IMR-90 (cell line): ENCODE results near the gene ALG1. TPM values are rescaled to one million over a fixed set of nuclear protein-coding genes. Genes with fewer than 3 reads are reported as not detected.

Source experiments
- ATAC-seq: fragments of 200-7000 bp; cut with Tn5 transposase; 2 replicates; pipeline ENCODE4 v1.9.1; 2020; ENCODE audit warnings: low read depth, mild to moderate bottlenecking, moderate library complexity
- BruUV-seq: library from RNA; stranded (reverse); fragments of 400-500 nt; replicated peaks from 2 replicates; lab custom pipeline; 2021; lab: Mats Ljungman, UMichigan
- CTCF ChIA-PET: fragments of 300-600 bp; formaldehyde crosslinking; extraction: SDS; loops from one replicate; lab custom pipeline; 2021; ENCODE audit warnings: antibody characterized with exemption; lab: Yijun Ruan, JAX
- POLR2A ChIA-PET: fragments of 300-600 bp; sonication (Branson Sonifier 250); formaldehyde crosslinking; loops from one replicate; lab custom pipeline; 2022; ENCODE audit warnings: antibody characterized with exemption; ENCODE audit not compliant: unreplicated experiment; lab: Charles Lee
- DNase-seq: peaks from one replicate; pipeline ENCODE4 v3.0.0; 2013
- H2AFZ ChIP-seq: replicated peaks from 2 replicates; pipeline ENCODE3; 2013; ENCODE audit warnings: low read length, mild to moderate bottlenecking; ENCODE audit not compliant: poor library complexity
- H2AK5ac ChIP-seq: 2 replicates; pipeline ENCODE4 v1.6.1; 2013; ENCODE audit warnings: low read depth, low read length, inconsistent platforms
- H2AK9ac ChIP-seq: replicated peaks from 2 replicates; pipeline ENCODE3; 2013; ENCODE audit warnings: mild to moderate bottlenecking, low read depth, low read length, moderate library complexity; ENCODE audit not compliant: poor library complexity
- H2BK120ac ChIP-seq: 2 replicates; pipeline ENCODE4 v1.6.1; 2013; ENCODE audit warnings: low read depth, low read length, inconsistent platforms
- H2BK15ac ChIP-seq: 3 replicates; pipeline ENCODE4 v1.6.1; 2013; ENCODE audit warnings: low read depth, low read length, inconsistent platforms
- H2BK20ac ChIP-seq: 2 replicates; pipeline ENCODE4 v1.6.1; 2013; ENCODE audit warnings: low read depth, mild to moderate bottlenecking, inconsistent platforms, low read length, moderate library complexity
- H2BK5ac ChIP-seq: 2 replicates; pipeline ENCODE4 v1.6.1; 2013; ENCODE audit warnings: mild to moderate bottlenecking, low read depth, low read length, inconsistent platforms; ENCODE audit not compliant: poor library complexity, severe bottlenecking
- H3K14ac ChIP-seq: replicated peaks from 2 replicates; pipeline ENCODE4 v1.6.1; 2013; ENCODE audit warnings: low read depth, low read length, inconsistent platforms
- H3K18ac ChIP-seq: 2 replicates; pipeline ENCODE4 v1.6.1; 2013; ENCODE audit warnings: low read depth, low read length, control low read depth
- H3K23ac ChIP-seq: 2 replicates; pipeline ENCODE4 v1.6.1; 2013; ENCODE audit warnings: low read depth, low read length, inconsistent platforms
- H3K27ac ChIP-seq: 2 replicates; pipeline ENCODE4 v1.5.1; 2013; ENCODE audit warnings: mild to moderate bottlenecking, control low read depth, low read length; ENCODE audit not compliant: insufficient read depth
- H3K27me3 ChIP-seq: 2 replicates; pipeline ENCODE4 v1.6.1; 2013; ENCODE audit warnings: low read length; ENCODE audit not compliant: control insufficient read depth, insufficient read depth
- H3K36me3 ChIP-seq: 2 replicates; pipeline ENCODE4 v1.6.1; 2013; ENCODE audit warnings: low read length, mixed read lengths; ENCODE audit not compliant: control insufficient read depth, insufficient read depth
- H3K4ac ChIP-seq: 2 replicates; pipeline ENCODE4 v1.6.1; 2013; ENCODE audit warnings: low read depth, low read length, inconsistent platforms
- H3K4me1 ChIP-seq: 2 replicates; pipeline ENCODE4 v1.6.1; 2013; ENCODE audit warnings: low read length, mixed read lengths; ENCODE audit not compliant: control insufficient read depth, insufficient read depth
- H3K4me2 ChIP-seq: 2 replicates; pipeline ENCODE4 v1.6.1; 2013; ENCODE audit warnings: low read depth, mild to moderate bottlenecking, control low read depth, low read length, moderate library complexity
- H3K4me3 ChIP-seq: 2 replicates; pipeline ENCODE4 v1.5.1; 2013; ENCODE audit warnings: low read depth, mild to moderate bottlenecking, control low read depth, low read length, moderate library complexity; ENCODE audit not compliant: insufficient read depth
- H3K56ac ChIP-seq: 2 replicates; pipeline ENCODE4 v1.6.1; 2013; ENCODE audit warnings: low read length, inconsistent platforms; ENCODE audit not compliant: insufficient read depth; ENCODE audit errors: extremely low read depth
- H3K79me1 ChIP-seq, 2 experiments: 2 replicates each; pipeline ENCODE4 v1.6.1; 2013; ENCODE audit warnings: low read length in 2 of 2, inconsistent platforms in 1 of 2, low read depth in 1 of 2
- H3K9ac ChIP-seq: 2 replicates; pipeline ENCODE4 v1.6.1; 2013; ENCODE audit warnings: low read depth, low read length, control low read depth
- H3K9me1 ChIP-seq: 2 replicates; pipeline ENCODE4 v1.6.1; 2013; ENCODE audit warnings: low read length, inconsistent platforms; ENCODE audit not compliant: insufficient read depth
- H3K9me3 ChIP-seq: 2 replicates; pipeline ENCODE4 v1.6.1; 2013; ENCODE audit warnings: low read length; ENCODE audit not compliant: control insufficient read depth, insufficient read depth
- H4K20me1 ChIP-seq: 2 replicates; pipeline ENCODE4 v1.6.1; 2013; ENCODE audit warnings: low read length, inconsistent platforms; ENCODE audit not compliant: insufficient read depth
- H4K5ac ChIP-seq: 2 replicates; pipeline ENCODE4 v1.6.1; 2013; ENCODE audit warnings: mild to moderate bottlenecking, low read depth, low read length, control low read depth
- H4K8ac ChIP-seq, 2 experiments: 2 replicates each; pipeline ENCODE4 v1.6.1; 2013; ENCODE audit warnings: low read depth in 2 of 2, low read length in 2 of 2, control low read depth in 1 of 2, inconsistent platforms in 1 of 2
- H4K91ac ChIP-seq: 2 replicates; pipeline ENCODE4 v1.6.1; 2013; ENCODE audit warnings: low read depth, low read length, inconsistent platforms; ENCODE audit not compliant: insufficient read depth
- BHLHE40 ChIP-seq: fragments of 150-350 bp; IDR thresholded peaks from 2 replicates; pipeline ENCODE4 v1.6.1; 2016; ENCODE audit warnings: mild to moderate bottlenecking, low read depth, low read length
- CHD1 ChIP-seq: IDR thresholded peaks from 2 replicates; pipeline ENCODE4 v1.6.1; 2012; ENCODE audit warnings: low read depth, low read length, improper control_type of control experiment
- FOS ChIP-seq: fragments of 150-350 bp; IDR thresholded peaks from 2 replicates; pipeline ENCODE4 v1.6.1; 2016; ENCODE audit warnings: low read depth, low read length
- MAFK ChIP-seq: IDR thresholded peaks from 2 replicates; pipeline ENCODE4 v1.6.1; 2012; ENCODE audit warnings: low read depth, low read length, improper control_type of control experiment
- MAZ ChIP-seq: IDR thresholded peaks from 2 replicates; pipeline ENCODE4 v1.6.1; 2012; ENCODE audit warnings: low read depth, mild to moderate bottlenecking, low read length, improper control_type of control experiment, moderate library complexity, borderline replicate concordance
- MXI1 ChIP-seq: IDR thresholded peaks from 2 replicates; pipeline ENCODE4 v1.6.1; 2012; ENCODE audit warnings: low read depth, mild to moderate bottlenecking, low read length, moderate library complexity, borderline replicate concordance
- NFE2L2 ChIP-seq: fragments of 150-350 bp; IDR thresholded peaks from 2 replicates; pipeline ENCODE4 v1.6.1; 2016; ENCODE audit warnings: low read depth, mild to moderate bottlenecking, low read length
- POLR2A ChIP-seq: IDR thresholded peaks from 2 replicates; pipeline ENCODE4 v1.6.1; 2012; ENCODE audit warnings: mild to moderate bottlenecking, low read depth, low read length
- RAD21 ChIP-seq: IDR thresholded peaks from 2 replicates; pipeline ENCODE4 v1.6.1; 2012; ENCODE audit warnings: low read length, improper control_type of control experiment
- RCOR1 ChIP-seq: IDR thresholded peaks from 2 replicates; pipeline ENCODE4 v1.6.1; 2012; ENCODE audit warnings: mild to moderate bottlenecking, low read length, improper control_type of control experiment; ENCODE audit not compliant: insufficient replicate concordance
- RFX5 ChIP-seq: IDR thresholded peaks from 2 replicates; pipeline ENCODE4 v1.8.0; 2012; ENCODE audit warnings: low read depth, mild to moderate bottlenecking, low read length, moderate library complexity
- SMC3 ChIP-seq: fragments of 150-350 bp; IDR thresholded peaks from 2 replicates; pipeline ENCODE4 v1.6.1; 2016; ENCODE audit warnings: low read depth, mild to moderate bottlenecking, antibody characterized with exemption, low read length, moderate library complexity
- WGBS, 2 experiments: methylation state at CpG; one replicate each; pipeline versions ENCODE4 v1.1.5 to v1.1.7; 2013; ENCODE audit warnings: missing lambda C conversion rate in 2 of 2; ENCODE audit not compliant: insufficient read length in 1 of 2; ENCODE audit errors: extremely low coverage in 2 of 2; 5-methylcytosine and 5-hydroxymethylcytosine counted together
- dilution Hi-C: fragments of 300-500 bp; cut with HindIII; formaldehyde crosslinking; loops from one replicate; pipeline ENCODE4 v1.14.3; 2018; ENCODE audit warnings: low sequenced_read_pairs; ENCODE audit not compliant: unreplicated experiment
- in situ Hi-C: fragments of 300-500 bp; cut with MboI; formaldehyde crosslinking; loops from 3 replicates; pipeline ENCODE4 v1.14.3; 2019; ENCODE audit warnings: low sequenced_read_pairs, inconsistent platforms, mixed read lengths
- intact Hi-C: fragments of 100-400 bp; cut with micrococcal nuclease; formaldehyde crosslinking; loops from 2 replicates; pipeline ENCODE4 v1.10.0; 2022
- polyA plus RNA-seq, 3 experiments: library from polyadenylated mRNA; depleted of rRNA; stranded (reverse); fragments of >200 nt; gene quantifications; 2 replicates each; pipeline ENCODE4 v1.2.3, GENCODE V29; 2012; ENCODE audit warnings: low replicate concordance in 1 of 3
- total RNA-seq: library from RNA; depleted of rRNA; stranded (reverse); fragments of >200 nt; gene quantifications from 2 replicates; pipeline ENCODE4 v1.2.3, GENCODE V29; 2012
- TF ChIP-seq, protein P1 (sequence below): conservative IDR thresholded peaks from 2 replicates; pipeline ENCODE4 v1.5.1; 2012; ENCODE audit warnings: mild to moderate bottlenecking, low read depth, low read length, improper control_type of control experiment
- TF ChIP-seq, protein P2 (sequence below): fragments of 150-350 bp; IDR thresholded peaks from 2 replicates; pipeline ENCODE4 v1.6.1; 2016; ENCODE audit warnings: low read depth, mild to moderate bottlenecking, low read length, moderate library complexity, borderline replicate concordance

The ALG1 gene
- total and polyA plus RNA-seq, 2 of the 4 experiments (the other 2 are of a cell fraction) = 30.9 to 41.0 TPM

DNA sequence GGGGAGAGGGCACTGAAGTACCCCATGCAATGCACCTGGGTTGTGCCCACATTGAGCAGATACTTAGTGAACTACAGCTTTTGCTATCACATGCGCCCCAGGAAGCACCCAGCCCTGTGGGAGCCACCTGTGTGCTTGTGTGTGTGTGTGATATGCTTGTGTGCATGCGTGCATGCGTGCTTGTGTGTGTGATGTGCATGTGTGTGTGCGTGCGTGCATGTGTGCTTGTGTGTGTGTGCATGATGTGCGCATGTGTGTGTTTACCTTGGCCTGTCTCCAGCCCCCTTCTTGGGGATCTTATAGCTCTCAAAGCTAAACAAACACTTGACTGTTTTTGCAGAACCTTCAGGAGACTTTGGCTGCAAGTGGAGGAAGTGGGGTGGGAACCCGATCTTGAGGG is 6.7 kb upstream of the ALG1 start:
- no peak overlapping the region for H2BK20ac ChIP-seq
- H4K20me1 ChIP-seq = no peaks in the 10 kb centered on the region
- DNase-seq (peak; percentile 24), ATAC-seq (peak; percentile 31)
- no peaks in the 10 kb centered on the region for H3K9me3 ChIP-seq
- H3K14ac ChIP-seq = no peak overlapping the region
- H4K91ac ChIP-seq = no peak overlapping the region
- H3K9me1 ChIP-seq = peaks cover 3% of the 10 kb centered on the region; the same call in 1 of the 2 replicates
- in situ Hi-C loops = no loop called here
- H3K4me1 ChIP-seq = peaks cover 6% of the 10 kb centered on the region; the same call in 1 of the 2 replicates
- no peak overlapping the region for H3K4me3 ChIP-seq
- H2BK120ac ChIP-seq = no peak overlapping the region
- peak overlapping the region; percentile 63; the same call in 1 of the 2 replicates for H3K4me2 ChIP-seq
- BruUV-seq = no TSS peak
- no peak overlapping the region for H3K9ac ChIP-seq
- ChIA-PET CTCF (no interaction called here), POLR2A (no interaction called here)
- H3K56ac ChIP-seq = no peak overlapping the region
- H3K27ac ChIP-seq = no peak overlapping the region
- no peak overlapping the region for H2BK5ac ChIP-seq
- H3K4ac ChIP-seq = no peak overlapping the region
- H3K27me3 ChIP-seq = peaks cover 21% of the 10 kb centered on the region
- TF ChIP-seq CHD1 = no peak
- TF ChIP-seq MAZ = no peak
- TF ChIP-seq RAD21 = no peak
- no peak for TF ChIP-seq BHLHE40
- no peak for TF ChIP-seq RCOR1
- TF ChIP-seq NFE2L2 = no peak
- TF ChIP-seq POLR2A = no peak
- TF ChIP-seq, protein P1, sequence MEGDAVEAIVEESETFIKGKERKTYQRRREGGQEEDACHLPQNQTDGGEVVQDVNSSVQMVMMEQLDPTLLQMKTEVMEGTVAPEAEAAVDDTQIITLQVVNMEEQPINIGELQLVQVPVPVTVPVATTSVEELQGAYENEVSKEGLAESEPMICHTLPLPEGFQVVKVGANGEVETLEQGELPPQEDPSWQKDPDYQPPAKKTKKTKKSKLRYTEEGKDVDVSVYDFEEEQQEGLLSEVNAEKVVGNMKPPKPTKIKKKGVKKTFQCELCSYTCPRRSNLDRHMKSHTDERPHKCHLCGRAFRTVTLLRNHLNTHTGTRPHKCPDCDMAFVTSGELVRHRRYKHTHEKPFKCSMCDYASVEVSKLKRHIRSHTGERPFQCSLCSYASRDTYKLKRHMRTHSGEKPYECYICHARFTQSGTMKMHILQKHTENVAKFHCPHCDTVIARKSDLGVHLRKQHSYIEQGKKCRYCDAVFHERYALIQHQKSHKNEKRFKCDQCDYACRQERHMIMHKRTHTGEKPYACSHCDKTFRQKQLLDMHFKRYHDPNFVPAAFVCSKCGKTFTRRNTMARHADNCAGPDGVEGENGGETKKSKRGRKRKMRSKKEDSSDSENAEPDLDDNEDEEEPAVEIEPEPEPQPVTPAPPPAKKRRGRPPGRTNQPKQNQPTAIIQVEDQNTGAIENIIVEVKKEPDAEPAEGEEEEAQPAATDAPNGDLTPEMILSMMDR = no peak
- TF ChIP-seq MAFK = no peak
- TF ChIP-seq, protein P2, sequence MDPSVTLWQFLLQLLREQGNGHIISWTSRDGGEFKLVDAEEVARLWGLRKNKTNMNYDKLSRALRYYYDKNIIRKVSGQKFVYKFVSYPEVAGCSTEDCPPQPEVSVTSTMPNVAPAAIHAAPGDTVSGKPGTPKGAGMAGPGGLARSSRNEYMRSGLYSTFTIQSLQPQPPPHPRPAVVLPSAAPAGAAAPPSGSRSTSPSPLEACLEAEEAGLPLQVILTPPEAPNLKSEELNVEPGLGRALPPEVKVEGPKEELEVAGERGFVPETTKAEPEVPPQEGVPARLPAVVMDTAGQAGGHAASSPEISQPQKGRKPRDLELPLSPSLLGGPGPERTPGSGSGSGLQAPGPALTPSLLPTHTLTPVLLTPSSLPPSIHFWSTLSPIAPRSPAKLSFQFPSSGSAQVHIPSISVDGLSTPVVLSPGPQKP = no peak
- no peak for TF ChIP-seq FOS
- TF ChIP-seq MXI1 = no peak
- no peak for TF ChIP-seq RFX5
- TF ChIP-seq SMC3 = no peak
- intact Hi-C loops = no loop called here
- H2AK9ac ChIP-seq = no peak overlapping the region
- H3K79me1 ChIP-seq = no peaks in the 10 kb centered on the region
- H3K18ac ChIP-seq = no peak overlapping the region
- no peak overlapping the region for H4K8ac ChIP-seq
- no peak overlapping the region for H2BK15ac ChIP-seq
- H2AFZ ChIP-seq = peak overlapping the region; percentile 39
- H4K5ac ChIP-seq = no peak overlapping the region
- no peak overlapping the region for H3K23ac ChIP-seq
- WGBS, 2 experiments = no CpG with 5 or more reads among the region's 7 CpGs
- dilution Hi-C loops = no loop called here
- H3K36me3 ChIP-seq = no peaks in the 10 kb centered on the region
- H2AK5ac ChIP-seq = no peak overlapping the region
